Stimulated activated CD4-positive, alpha-beta T cell treated with anti-CD3 and anti-CD28 coated beads, Interleukin-1b, Interleukin-23, amount 100 ng/mL, for 1 hour (primary cell): ENCODE results near the gene USF2.

Experiments
- DNase-seq, 2 donors: peaks; one replicate each; pipeline ENCODE4 v3.0.0-alpha.2; 2020; ENCODE audit warnings: low read depth in 2 of 2

USF2 gene

DNA sequence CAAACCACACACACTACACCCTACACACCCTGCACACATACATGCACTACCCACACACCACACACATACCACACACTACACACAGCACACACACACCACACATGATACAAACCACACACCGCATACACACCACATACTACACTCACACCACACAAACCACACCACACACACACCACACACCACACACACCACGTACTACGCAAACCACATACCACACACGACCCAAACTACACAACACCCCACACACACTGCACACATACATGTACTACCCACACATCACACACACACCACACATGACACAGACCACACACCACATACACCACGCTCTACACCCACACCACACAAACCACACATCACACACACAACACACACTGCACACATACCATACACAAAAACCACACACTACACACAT lies 29.8 kb downstream of the USF2 start:
- DNase-seq, result no peak

DNA sequence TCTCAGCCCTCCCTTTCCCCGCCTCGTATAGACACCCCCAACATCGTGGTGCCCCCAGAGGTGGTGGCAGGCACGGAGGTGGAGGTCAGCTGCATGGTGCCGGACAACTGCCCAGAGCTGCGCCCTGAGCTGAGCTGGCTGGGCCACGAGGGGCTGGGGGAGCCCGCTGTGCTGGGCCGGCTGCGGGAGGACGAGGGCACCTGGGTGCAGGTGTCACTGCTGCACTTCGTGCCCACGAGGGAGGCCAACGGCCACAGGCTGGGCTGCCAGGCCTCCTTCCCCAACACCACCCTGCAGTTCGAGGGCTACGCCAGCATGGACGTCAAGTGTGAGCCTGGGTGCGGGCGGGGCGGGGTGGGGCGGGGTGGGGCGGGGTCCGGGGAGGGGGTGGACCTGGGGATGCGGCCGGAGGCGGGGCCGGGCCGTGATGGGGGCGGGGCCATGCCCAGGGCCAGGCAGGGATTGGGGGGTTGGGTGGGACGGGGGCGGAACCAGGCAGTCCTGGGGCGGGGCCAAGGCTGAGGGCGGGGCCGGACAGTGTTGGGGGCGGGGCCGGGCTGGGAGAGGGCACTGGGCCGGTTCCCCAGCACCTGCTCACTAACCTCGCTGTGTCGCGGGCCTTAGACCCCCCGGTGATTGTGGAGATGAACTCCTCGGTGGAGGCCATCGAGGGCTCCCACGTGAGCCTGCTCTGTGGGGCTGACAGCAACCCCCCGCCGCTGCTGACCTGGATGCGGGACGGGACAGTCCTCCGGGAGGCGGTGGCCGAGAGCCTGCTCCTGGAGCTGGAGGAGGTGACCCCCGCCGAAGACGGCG lies 31.0 kb downstream of the USF2 start:
- no peak for DNase-seq

GRCh38 chr19:35300339-35300649 lies 31.5 kb downstream of the USF2 start:
- DNase-seq, result no peak

GRCh38 chr19:35301961-35302360 lies 33.2 kb downstream of the USF2 start:
- no peak for DNase-seq

DNA sequence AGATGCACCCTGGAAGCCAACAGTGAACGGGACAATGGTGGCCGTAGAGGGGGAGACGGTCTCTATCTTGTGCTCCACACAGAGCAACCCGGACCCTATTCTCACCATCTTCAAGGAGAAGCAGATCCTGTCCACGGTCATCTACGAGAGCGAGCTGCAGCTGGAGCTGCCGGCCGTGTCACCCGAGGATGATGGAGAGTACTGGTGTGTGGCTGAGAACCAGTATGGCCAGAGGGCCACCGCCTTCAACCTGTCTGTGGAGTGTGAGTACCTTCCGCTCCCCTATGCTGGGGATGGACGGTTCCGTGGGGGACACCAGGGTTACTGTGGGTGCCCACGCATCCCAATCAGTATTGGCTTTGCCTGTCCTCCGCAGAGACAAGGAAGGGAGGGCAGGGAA lies 33.7 kb downstream of the USF2 start:
- no peak for DNase-seq

DNA sequence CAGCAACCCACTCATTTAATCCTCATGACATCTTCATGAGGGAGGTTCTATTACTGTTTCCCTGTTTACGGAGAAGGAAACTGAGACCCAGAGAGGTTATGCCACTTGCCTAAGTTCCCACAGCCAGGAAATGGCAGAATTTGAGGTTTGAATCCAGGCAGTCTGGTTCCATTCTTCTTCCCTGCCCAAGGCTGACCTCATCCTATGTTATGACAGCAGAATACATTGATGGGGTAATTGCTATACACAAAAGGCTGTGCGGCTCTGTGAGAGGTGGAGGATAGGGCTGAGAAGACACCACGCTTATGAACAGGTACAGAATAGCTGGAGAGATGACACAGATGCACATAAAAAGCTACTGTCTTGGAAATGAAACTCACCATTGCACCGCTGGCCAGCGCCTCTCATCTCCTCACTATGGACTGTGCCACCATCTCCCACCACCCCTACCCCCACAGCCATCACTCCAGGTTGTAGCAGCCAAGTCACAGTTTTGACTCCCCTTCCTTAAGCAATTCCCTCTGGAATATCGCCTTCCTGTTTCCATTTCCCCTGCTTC lies 34.7 kb downstream of the USF2 start:
- no peak for DNase-seq

GRCh38 chr19:35304036-35304435 lies 35.3 kb downstream of the USF2 start:
- no peak for DNase-seq

DNA sequence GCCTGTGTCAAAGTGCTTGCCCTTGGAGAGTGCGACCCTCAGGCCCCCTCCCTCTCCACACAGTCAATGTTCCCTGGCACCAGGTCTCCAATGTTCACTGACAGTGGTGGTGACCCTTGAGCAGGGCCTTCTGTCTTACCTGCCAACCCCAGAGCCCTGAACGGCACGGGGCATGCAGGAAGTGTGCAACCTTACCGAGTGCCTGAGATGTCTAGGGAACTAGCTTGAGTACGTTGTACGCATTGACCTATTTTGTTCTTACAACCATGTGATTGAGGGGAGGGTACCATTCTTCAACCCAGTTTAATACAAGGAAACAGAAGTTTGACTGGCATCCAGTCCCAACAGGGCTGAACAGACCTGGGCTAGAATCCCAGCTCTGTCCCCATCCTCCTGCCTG lies 36.4 kb downstream of the USF2 start:
- DNase-seq, result no peak

- DNase-seq, result no peak
These were observed 37.9 kb downstream of the USF2 start for GRCh38 chr19:35306473-35307246.

GRCh38 chr19:35307931-35308330 lies 39.2 kb downstream of the USF2 start:
- no peak for DNase-seq

- DNase-seq, result no peak
These were observed 40.1 kb downstream of the USF2 start for GRCh38 chr19:35308910-35309309.

DNA sequence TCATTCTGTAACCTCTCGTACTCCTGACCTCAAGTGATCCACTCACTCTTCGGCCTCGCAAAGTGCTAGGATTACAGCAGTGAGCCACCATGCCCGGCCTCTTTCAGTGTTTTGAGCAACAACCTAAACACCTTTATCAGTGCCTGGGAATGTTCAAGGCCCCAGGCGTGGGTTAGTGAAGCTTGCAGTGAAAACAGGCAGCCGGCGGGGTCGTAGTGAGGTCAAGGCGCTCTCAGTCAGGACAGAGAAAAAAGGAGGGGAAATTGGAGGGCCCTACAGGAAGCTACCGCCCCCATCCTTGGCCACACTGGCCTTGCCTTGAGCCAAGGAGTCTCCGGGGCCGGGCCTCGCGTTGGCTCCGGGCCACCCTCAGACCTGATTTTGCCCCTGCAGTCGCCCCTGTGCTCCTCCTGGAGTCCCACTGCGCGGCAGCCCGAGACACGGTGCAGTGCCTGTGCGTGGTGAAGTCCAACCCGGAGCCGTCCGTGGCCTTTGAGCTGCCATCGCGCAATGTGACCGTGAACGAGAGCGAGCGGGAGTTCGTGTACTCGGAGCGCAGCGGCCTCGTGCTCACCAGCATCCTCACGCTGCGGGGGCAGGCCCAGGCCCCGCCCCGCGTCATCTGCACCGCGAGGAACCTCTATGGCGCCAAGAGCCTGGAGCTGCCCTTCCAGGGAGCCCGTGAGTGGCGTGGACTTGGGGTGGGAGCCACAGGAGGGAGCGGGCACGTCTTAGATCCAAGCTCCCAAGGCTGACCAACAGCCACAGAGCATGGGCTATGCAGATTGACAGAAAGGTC lies 40.9 kb downstream of the USF2 start:
- no peak for DNase-seq

DNA sequence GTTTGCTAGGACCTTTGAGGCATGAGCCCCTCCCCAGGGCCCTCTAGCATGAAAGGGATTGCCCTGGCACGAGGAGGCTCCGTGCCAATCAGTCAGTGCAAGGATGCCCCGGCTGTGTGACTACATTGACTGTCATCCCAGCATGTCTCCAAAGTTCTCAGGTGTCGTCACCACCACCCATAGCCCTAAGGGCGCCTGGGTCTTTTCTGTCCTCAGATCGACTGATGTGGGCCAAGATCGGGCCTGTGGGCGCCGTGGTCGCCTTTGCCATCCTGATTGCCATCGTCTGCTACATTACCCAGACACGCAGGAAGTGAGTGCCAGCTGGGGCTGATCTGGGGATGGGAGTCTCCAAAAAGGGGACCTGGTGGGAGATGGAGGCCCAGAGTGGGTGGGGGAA lies 41.6 kb downstream of the USF2 start:
- DNase-seq, result no peak

DNA sequence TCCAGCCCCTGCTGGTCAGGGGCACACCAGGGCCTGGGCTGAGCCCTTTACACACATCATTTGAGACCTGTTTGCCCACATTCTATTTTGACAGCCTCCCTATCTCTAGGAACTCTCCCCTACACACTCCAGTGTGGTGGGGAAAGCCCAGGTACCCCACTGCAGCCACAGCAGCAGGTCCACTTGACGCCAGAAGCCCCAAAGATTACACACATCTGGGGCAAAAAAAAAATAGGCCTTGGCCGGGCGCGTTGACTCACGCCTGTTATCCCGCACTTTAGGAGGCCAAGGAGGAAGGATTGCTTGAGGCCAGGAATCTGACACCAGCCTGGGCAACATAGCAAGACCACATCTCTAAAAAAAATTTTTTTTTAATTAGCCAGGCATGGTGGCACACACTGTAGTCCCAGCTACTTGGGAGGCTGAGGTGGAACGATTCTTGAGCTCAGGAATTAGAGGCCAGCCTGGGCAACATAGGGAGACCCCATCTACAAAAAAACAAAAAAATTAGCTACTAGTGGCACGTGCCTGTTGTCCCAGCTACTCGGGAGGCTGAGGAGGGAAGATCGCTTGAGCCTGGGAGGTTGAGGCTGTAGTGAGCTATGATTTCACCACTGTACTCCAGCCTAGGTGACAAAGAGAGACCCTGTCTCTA lies 42.2 kb downstream of the USF2 start:
- no peak for DNase-seq

DNA sequence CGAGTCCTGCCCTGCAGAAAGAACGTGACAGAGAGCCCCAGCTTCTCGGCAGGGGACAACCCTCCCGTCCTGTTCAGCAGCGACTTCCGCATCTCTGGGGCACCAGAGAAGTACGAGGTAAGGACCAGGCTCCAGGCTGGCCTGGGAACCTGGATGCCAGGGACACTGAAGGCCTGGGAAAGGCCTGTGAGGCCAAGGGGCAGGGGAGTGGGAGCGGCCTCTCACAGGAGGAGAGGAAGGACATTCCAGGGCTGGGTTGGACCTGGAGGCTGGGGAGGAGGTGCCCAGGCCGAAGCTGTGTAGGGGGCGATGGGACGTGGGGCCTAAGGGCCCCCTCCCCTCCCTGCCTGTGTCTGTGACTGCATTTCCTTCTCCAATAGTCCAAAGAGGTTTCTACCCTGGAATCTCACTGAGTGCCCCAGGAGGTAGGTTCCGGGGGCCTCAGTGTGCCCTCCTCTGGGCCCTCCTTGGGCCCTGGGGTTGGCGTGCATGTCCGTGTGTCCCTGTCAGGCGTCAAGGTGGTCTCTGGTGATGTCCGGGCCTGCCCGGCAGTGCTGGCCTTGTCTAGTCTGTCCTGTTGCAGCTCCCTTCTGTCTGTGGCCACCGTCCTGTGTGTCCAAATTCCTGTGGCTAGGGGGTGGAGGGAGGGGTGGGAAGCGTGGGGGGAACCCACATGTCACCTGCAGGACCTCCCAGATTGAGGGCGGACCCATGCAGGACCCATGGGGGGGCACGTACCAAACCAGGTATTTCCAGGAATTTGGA lies 43.3 kb downstream of the USF2 start:
- no peak for DNase-seq

DNA sequence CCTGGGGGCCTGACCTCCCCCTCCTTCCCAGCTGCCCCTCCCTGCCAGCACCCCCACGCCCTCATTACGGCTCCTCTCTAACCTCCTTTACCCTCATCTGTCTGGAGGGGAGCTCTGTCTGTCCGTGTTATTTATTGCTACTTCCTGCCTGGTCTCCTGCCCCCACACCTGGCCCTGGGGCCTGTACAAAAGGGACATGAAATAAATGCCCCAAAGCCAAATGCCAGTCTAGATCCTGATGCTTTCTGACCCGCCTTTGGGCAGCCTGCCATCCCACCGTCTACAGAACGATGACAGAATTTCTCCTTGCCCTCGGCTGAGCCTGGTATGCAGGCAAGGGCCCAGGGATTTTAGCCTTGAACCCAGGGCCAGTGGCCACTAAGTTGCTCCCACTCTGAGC lies 44.8 kb downstream of the USF2 start:
- no peak for DNase-seq

GRCh38 chr19:35314031-35314430 lies 45.3 kb downstream of the USF2 start:
- no peak for DNase-seq

- no peak for DNase-seq
These were observed 46.2 kb downstream of the USF2 start for GRCh38 chr19:35314858-35315470.

DNA sequence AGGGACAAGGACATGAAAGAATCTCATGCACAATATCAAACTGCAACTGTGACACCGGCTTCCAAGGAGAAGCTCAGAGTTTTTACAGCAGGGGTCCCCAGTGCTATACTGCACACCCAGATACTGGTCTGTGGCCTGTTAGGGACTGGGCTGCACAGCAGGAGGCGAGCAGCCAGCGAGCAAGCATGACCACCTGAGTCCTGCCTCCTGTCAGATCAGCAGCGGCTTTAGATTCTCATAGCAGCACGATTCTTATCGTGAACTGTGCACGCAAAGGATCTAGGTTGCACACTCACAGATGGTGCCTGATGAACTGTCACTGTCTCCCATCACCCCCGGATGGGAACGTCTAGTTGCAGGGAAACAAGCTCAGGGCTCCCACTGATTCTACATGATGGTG lies 47.1 kb downstream of the USF2 start:
- DNase-seq, result no peak

- DNase-seq, result no peak
These were observed 47.8 kb downstream of the USF2 start for GRCh38 chr19:35316560-35316959.
